Esophagus (tissue), 2 donors: ENCODE results near the gene KLHDC7B. TPM values are rescaled to one million over a fixed set of nuclear protein-coding genes. Genes with fewer than 3 reads are reported as not detected.

Experiments
- H3K27ac ChIP-seq, 2 donors: one replicate each; pipeline ENCODE4 v1.5.1; 2013; ENCODE audit warnings: low read depth in 2 of 2, mild to moderate bottlenecking in 2 of 2, inconsistent platforms in 1 of 2, low read length in 1 of 2, moderate library complexity in 1 of 2
- H3K27me3 ChIP-seq, 2 donors: one replicate each; pipeline ENCODE4 v1.6.1; 2013; ENCODE audit warnings: low read length in 2 of 2, control low read depth in 1 of 2, mild to moderate bottlenecking in 1 of 2; ENCODE audit not compliant: insufficient read depth in 2 of 2, control insufficient read depth in 1 of 2
- H3K36me3 ChIP-seq, 2 donors: one replicate each; pipeline ENCODE4 v1.6.1; 2013; ENCODE audit warnings: low read length in 1 of 2; ENCODE audit not compliant: control insufficient read depth in 2 of 2, insufficient read depth in 2 of 2
- H3K4me1 ChIP-seq, 2 donors: one replicate each; pipeline ENCODE4 v1.6.1; 2013; ENCODE audit warnings: low read length in 1 of 2; ENCODE audit not compliant: control insufficient read depth in 2 of 2, insufficient read depth in 2 of 2
- H3K4me3 ChIP-seq, 2 donors: one replicate each; pipeline ENCODE4 v1.5.1; 2013; ENCODE audit warnings: low read length in 2 of 2, mild to moderate bottlenecking in 2 of 2, low read depth in 1 of 2, moderate library complexity in 1 of 2
- H3K9me3 ChIP-seq, 2 donors: one replicate each; pipeline ENCODE4 v1.6.1; 2013; ENCODE audit warnings: mild to moderate bottlenecking in 2 of 2, low read depth in 1 of 2, low read length in 1 of 2, moderate library complexity in 1 of 2; ENCODE audit not compliant: control insufficient read depth in 2 of 2, insufficient read depth in 1 of 2
- WGBS, 2 donors: extraction: QIAGEN DNeasy Blood & Tissue Kit; methylation state at CpG; one replicate each; pipeline ENCODE4 v1.1.7; 2013; 5-methylcytosine and 5-hydroxymethylcytosine counted together
- polyA plus RNA-seq, 2 donors: library from polyadenylated mRNA; stranded (reverse); fragments of 200-250 nt; gene quantifications; one replicate each; pipeline ENCODE4 v1.2.3, GENCODE V29; 2013
- donor health status: healthy with polysubstance abuse.
- donor health status: Bipolar disorder and iron deficiency.

KLHDC7B gene
- polyA plus RNA-seq, 2 donors = 0.12 to 0.14 TPM

DNA sequence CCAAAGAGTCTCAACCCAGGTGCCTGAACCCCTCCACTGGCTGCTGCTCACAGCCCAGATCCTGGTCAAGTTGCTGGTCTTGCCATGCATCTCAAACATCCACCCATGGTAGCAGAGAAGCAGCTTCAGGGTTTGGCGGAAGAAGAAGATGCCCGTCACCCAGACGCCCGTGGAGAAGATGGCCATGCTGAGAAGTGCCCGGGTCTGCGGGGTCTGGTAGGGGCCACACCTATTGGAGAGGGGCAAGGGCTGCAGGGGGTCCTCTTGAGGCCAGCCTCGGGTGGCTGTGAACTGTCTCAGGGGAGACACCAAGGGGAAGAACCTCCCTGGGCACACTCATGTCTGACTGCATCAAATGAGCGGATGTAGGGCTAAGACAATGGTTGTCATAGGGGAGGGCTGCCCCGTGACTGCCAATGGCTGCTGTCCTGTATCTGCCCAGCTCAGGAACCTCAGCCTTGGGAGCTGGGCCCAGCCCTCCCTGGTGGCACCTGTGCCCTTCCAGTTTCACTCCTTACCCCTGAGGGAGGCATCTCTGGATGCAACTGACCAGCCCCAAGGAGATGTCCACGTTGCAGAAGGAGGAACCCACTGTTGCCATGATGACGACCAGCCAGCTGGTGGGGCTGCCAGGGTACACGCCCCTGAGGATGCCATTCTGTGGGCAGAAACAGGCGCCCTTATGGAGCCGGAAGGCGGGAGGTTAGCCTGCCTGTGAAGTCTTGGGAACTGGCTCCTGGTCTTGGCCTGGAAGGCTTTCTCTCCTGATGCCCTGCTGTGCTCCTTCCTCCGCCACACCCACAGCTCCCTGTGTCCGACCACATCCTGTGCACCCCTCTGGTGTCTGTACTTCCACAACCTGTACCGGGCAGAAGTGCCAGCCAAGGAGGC is 31.4 kb downstream of the KLHDC7B start:
- H3K27ac ChIP-seq = no peak overlapping the region
- peaks cover 0 to 11% of the 10 kb centered on the region in 2 donors for H3K4me1 ChIP-seq
- H3K27me3 ChIP-seq = no peaks in the 10 kb centered on the region
- H3K36me3 ChIP-seq = peaks cover 0 to 31% of the 10 kb centered on the region in 2 donors
- 79 to 84% methylated on average over 18 of the region's 18 CpGs for WGBS, 2 donors
- no peak overlapping the region for H3K4me3 ChIP-seq
- no peaks in the 10 kb centered on the region for H3K9me3 ChIP-seq

DNA sequence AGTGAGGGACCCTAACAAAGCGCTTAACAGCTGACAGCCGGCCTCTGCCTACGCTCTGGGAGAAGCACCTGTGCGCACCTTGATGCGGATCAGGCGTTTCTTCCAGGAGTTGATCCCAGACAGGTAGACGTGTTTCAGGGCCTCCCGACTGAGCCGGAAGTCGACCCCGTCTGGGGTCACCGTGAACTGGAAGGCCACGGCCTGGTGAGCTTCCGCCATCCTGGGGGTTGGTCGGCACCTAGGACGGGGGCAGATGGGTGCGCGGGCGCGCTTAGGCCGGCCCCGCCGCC is 31.9 kb downstream of the KLHDC7B start:
- H3K27me3 ChIP-seq = no peaks in the 10 kb centered on the region
- H3K4me1 ChIP-seq = peaks cover 0 to 12% of the 10 kb centered on the region in 2 donors
- H3K27ac ChIP-seq = no peak overlapping the region
- no peaks in the 10 kb centered on the region for H3K9me3 ChIP-seq
- WGBS, 2 donors = 48 to 58% methylated on average over 23 of the region's 23 CpGs
- no peak overlapping the region for H3K4me3 ChIP-seq
- peaks cover 0 to 31% of the 10 kb centered on the region in 2 donors for H3K36me3 ChIP-seq

DNA sequence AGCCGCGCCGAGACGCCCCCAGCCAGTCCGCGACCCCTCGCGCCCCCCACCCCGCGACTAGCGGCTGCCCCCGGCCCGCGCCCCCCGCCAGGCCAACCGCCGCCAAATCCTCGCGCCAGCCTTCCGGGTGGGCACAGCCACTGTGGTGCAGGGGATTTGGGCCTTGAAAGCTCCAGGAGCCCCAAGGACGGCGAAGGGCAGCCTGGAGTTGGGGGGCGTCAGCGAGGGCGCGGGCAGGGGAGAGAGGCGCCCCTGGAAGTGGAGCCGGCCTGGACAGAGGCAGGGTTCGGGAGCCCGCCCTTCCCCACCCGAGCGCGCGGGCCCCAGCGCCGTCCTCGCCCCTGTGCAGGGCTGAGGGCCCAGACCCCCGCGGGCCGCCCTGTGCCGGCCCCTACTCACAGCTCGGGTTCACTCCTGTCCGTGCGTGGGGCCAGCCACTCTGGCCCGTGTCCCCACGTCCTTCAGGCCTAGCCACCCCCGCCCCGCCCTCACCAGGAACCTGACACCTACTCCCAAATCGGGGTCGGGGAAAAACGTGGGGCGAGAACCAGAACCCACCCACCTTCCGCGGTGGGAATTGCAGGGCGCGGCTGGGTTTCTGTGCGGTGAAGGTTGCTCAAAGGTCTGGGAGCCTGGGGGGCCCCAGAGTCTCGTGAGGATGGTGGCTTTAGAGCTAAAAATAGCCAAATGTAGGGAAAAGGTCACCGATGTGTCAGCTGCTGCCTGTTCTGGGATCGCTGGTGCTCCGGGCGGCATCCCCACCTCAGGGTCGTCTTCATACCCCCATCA is 32.5 kb downstream of the KLHDC7B start, which contains the start of gene CPT1B:
Gene CPT1B, minus strand, starts transcription at position 441 of the 789 bp plus-strand sequence. CDS start 512 bp downstream, outside the sequence.
- Histone ChIP-seq H3K27ac (no peak within 1 kb of the TSS), H3K36me3 (peaks cover 0 to 28% of the 10 kb centered on the region in 2 donors), H3K4me3 (no peak within 1 kb of the TSS), H3K27me3 (no peaks in the 10 kb centered on the region), H3K4me1 (peaks cover 0 to 12% of the 10 kb centered on the region in 2 donors), H3K9me3 (no peaks in the 10 kb centered on the region)
- 31 to 46% methylated on average over 42 to 63 of the region's 63 CpGs for WGBS, 2 donors

DNA sequence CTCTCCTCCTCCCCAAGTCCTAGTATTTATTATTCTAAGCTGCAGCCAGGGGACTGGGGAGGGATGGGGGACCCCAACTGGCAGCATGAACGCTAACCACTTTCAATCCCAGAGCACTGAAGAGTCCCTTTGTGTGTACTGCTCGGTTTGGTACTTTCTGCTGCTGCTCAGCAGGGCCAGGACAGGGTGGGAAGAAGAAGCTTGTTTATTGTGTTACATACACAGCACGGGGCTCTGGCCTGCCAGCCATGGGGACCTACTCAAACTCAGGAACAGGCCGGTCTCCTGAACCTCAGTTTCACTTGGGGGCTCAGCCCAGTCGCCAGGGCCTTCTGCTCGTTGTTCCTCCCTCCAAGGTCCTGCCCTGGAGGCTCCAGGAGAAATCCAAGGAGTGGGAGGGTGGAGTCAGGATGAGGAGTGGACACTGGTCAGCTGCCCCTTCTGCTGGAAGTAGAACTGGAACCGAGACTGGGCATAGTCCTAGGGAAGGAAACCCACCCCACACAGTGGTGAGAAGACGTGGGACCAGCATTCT is 33.1 kb downstream of the KLHDC7B start:
- 65 to 73% methylated on average over 8 of the region's 8 CpGs for WGBS, 2 donors
- Histone ChIP-seq H3K27ac (no peak overlapping the region), H3K36me3 (peaks cover 0 to 22% of the 10 kb centered on the region in 2 donors), H3K4me3 (no peak overlapping the region), H3K27me3 (no peaks in the 10 kb centered on the region), H3K9me3 (no peaks in the 10 kb centered on the region), H3K4me1 (peaks cover 0 to 17% of the 10 kb centered on the region in 2 donors)

DNA sequence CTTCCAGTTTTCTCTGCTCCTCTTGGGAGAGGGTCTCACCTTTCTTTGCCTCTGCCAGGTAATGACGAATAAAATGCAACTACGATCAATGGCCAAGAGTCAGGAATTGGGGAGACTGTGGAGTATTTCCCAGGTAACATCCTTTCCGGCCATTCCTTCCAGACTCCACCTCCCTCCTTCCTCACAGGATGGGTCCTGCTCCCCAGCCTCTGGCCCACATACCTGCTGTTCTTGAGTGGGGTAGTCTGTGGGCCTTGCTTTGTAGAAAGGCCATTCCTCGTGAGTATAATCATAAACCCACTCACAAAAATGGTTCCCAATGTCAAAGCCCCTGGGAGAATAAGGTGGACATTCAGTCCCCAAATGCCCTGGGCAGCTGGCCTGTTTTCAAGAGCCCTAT is 34.1 kb downstream of the KLHDC7B start:
- 94% methylated on average over 4 of the region's 4 CpGs for WGBS, 2 donors
- Histone ChIP-seq H3K36me3 (peaks cover 0 to 19% of the 10 kb centered on the region in 2 donors), H3K9me3 (no peaks in the 10 kb centered on the region), H3K27ac (no peak overlapping the region), H3K4me3 (no peak overlapping the region), H3K27me3 (no peaks in the 10 kb centered on the region), H3K4me1 (peaks cover 0 to 17% of the 10 kb centered on the region in 2 donors)

DNA sequence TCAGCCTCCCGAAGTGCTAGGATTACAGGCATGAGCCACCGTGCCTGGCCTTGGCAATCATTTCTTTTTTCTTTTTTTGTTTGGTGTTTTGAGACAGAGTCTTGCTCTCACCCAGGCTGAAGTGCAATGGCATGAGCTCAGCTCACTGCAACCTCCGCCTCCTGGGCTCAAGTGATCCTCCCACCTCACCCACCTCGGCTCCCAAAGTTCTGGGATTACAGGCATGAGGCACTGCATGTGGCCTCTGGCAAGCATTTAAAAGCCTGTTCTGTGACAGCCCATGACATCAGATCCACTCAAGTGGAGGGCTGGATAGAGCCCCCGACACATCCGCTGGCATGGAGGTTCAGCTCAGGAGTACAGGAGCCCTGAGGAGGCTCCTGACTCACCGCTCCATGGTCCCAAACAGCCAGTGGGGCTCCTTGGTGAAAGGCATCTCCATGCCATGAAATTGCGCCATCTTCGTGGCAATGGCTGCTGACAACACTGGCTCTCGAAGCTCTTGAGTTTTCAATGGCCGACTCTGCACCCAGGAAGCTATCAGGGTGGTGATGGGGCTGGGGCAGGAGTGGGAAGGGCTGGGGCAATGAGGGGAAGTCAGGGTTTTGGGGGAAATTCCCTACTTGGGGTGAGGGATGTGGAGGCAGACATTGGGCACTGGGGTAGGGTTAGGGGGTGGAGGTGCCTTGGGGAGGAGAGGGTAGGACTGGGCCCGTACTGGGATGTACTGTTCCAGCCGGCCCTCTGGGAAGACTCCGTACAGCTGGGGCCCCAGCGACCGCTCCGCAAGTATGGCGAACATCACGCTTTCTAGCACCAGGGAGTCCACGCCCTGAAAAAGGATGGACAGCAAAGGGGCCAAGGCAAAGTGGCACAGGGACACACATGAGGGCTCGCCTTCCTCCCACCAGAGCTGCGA is 35.6 kb downstream of the KLHDC7B start:
- WGBS, 2 donors = 89 to 93% methylated on average over 22 of the region's 22 CpGs

DNA sequence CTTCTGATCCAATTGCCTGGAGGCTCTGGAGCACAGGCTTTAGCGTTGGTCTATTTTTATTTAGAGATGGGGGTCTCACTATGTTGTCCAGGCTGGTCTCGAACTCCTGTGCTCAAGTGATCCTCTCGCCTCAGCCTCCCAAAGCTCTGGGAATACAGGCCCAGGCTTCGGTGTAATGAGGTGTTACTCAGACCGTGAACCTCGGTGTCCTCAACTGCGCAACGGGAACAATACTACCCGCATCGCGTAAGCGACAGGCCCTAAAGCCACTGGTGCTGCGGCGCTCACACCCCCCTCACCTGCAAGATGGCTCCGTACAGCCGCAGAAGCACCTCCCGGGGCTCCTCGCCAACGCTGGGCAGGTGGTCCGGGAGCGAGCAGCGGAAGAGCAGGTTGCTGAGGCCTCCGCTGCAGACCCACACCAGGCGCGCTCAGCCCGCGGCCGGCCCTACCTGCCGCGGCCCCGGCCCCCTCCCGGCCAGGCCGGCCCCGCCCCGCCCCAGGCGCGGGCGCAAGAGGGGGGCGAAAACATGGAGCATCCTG is 36.3 kb downstream of the KLHDC7B start:
- 6 to 7% methylated on average over 30 to 39 of the region's 39 CpGs for WGBS, 2 donors
- Histone ChIP-seq H3K27me3 (no peaks in the 10 kb centered on the region), H3K36me3 (peaks cover 0 to 14% of the 10 kb centered on the region in 2 donors), H3K9me3 (no peaks in the 10 kb centered on the region), H3K27ac (peak overlapping the region; percentile 97 to 98), H3K4me1 (peaks cover 0 to 17% of the 10 kb centered on the region in 2 donors), H3K4me3 (peak overlapping the region; percentile 62 to 78)

More for the DNA sequence above, 35.6 kb downstream of the KLHDC7B start:
- Histone ChIP-seq H3K4me1 (peaks cover 0 to 17% of the 10 kb centered on the region in 2 donors), H3K27me3 (no peaks in the 10 kb centered on the region), H3K9me3 (no peaks in the 10 kb centered on the region), H3K27ac (no peak overlapping the region), H3K4me3 (peak overlapping the region; percentile 62 to 78), H3K36me3 (peaks cover 0 to 19% of the 10 kb centered on the region in 2 donors)

DNA sequence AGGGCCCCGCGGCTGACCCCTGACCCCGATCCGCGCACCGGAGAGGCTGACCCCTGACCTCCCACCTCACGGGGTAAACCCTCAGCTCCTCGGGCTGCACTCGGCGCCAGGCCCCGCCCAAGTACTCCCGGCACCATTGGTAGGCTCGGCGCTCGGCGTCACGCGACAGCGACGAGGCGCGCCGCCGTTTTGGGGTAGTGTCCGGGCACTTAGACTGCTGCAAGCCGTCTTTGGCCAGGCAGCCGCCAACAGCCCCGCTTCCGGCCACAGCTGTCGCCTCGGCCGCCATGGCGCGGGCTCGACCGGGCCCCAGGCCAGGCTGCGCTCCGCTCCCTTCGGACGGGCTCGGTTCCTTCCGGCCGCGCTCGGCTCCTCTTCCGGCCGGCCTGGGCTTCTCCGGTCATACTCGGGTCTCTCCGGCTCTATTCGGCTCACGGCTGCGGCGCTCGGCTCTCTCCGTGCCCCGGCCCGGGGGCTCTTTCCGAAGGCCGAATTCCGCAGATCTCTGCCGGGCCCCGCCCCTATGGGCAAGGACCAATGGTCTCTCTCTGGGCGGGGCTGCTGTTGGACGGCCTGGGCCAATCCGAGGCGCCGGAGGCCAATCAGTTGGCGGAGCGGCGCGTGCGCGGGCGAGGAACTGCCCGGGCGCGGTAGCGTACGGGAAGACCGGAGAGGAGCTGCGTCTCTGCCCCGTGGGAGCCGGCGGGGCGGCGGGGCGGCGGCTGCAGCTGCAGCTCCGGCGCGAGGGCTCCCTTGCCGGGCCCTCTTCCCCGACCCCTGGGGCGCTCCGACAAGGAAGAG is 37.0 kb downstream of the KLHDC7B start, which contains the start of gene CHKB:
Gene CHKB, minus strand, starts transcription at position 357 of the 801 bp plus-strand sequence. Its CDS starts 68 bp downstream, at position 289.
- Histone ChIP-seq H3K27me3 (no peaks in the 10 kb centered on the region), H3K36me3 (peaks cover 0 to 14% of the 10 kb centered on the region in 2 donors)

More for the DNA sequence above, 37.0 kb downstream of the KLHDC7B start, which contains the start of gene CHKB:
- Histone ChIP-seq H3K9me3 (no peaks in the 10 kb centered on the region), H3K4me3 (peak within 1 kb of the TSS; percentile 62 to 81), H3K4me1 (peaks cover 0 to 17% of the 10 kb centered on the region in 2 donors), H3K27ac (peak within 1 kb of the TSS; percentile 97 to 98)
- 0 to 1% methylated on average over 85 to 96 of the region's 96 CpGs for WGBS, 2 donors
